ENCODE data around the gene STYK1. TPM values are rescaled to one million over a fixed set of nuclear protein-coding genes. Genes with fewer than 3 reads are reported as not detected.

Gene STYK1
- total RNA-seq, 1 experiment from 2014 or later = 8.4 TPM

DNA sequence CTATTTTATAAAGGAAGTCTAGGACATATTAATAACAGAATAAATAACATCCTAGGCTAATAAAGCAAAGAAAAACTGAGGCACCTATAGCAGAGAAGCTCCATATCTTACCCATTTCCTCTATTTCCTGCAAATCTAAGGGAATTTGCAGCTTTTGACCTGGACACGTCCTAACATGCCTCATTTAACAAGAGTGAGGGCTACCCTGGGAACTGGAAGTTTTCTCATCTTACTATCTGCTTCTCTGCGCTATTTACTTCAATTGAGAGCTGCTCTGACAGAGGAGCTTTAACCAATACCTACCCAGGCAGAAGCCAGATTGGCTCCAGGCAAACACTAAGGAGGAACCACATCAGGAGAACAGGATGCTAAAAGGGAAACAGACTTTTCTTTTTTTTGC lies 43.6 kb upstream of the STYK1 start:
- Mint-ChIP-seq H3K4me3 (ENCODE audit: low read depth, unreplicated experiment) (peak overlapping the region; percentile 53), H3K36me3 (ENCODE audit: insufficient read depth, unreplicated experiment) (peaks cover 85% of the 10 kb centered on the region), H3K4me1 (ENCODE audit: low read depth, unreplicated experiment) (peaks cover 45% of the 10 kb centered on the region), H3K9me3 (ENCODE audit: low read depth, unreplicated experiment) (no peaks in the 10 kb centered on the region), H3K27me3 (ENCODE audit: unreplicated experiment) (no peaks in the 10 kb centered on the region), H3K27ac (ENCODE audit: unreplicated experiment) (peak overlapping the region; percentile 47)
- TF ChIP-seq, protein P1, sequence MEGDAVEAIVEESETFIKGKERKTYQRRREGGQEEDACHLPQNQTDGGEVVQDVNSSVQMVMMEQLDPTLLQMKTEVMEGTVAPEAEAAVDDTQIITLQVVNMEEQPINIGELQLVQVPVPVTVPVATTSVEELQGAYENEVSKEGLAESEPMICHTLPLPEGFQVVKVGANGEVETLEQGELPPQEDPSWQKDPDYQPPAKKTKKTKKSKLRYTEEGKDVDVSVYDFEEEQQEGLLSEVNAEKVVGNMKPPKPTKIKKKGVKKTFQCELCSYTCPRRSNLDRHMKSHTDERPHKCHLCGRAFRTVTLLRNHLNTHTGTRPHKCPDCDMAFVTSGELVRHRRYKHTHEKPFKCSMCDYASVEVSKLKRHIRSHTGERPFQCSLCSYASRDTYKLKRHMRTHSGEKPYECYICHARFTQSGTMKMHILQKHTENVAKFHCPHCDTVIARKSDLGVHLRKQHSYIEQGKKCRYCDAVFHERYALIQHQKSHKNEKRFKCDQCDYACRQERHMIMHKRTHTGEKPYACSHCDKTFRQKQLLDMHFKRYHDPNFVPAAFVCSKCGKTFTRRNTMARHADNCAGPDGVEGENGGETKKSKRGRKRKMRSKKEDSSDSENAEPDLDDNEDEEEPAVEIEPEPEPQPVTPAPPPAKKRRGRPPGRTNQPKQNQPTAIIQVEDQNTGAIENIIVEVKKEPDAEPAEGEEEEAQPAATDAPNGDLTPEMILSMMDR (IDR thresholded peaks at IDR 0.05; ENCODE audit: unreplicated experiment) = no peak
- DNase-seq = no peak
- no TSS peak for BruUV-seq (replicated peaks)
- intact Hi-C loops (cut with micrococcal nuclease; ENCODE audit: unreplicated experiment) = loop anchor here (2.0 kb wide), 1 partner anchor 33 kb away; no protein-coding TSS in a partner anchor
- CTCF ChIA-PET = no interaction called here

DNA sequence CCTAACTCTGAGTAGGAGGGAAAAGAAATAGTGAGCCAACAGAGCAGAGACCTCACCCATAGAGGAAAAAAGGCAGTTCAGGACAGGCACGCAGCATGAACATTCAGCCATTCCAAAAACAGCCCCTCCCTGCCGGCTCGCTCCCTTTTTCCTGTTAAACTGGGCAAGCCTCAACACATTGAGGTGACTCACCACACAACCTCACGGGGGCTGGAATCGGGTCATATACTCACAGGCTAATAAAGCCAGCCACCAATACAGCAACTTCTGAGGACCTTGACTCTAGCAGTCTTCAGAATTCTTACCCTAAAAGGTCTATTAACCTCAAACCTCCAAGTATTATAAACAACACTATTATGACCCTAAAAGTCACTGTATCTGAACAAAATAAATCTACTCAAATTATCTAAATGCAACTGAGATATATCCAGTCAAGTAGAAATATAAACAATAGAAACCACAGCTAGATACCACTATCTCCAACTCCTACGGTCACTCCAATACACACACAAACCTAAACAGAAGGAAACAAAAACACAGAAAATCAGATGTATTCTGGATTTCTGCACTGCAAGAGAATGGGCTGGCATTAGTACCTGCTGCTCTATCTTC lies 43.0 kb upstream of the STYK1 start:
- CTCF ChIA-PET = no interaction called here
- H3K27me3 Mint-ChIP-seq (ENCODE audit: unreplicated experiment) = no peaks in the 10 kb centered on the region
- H3K4me3 Mint-ChIP-seq (ENCODE audit: low read depth, unreplicated experiment) = peak overlapping the region; percentile 53
- H3K36me3 Mint-ChIP-seq (ENCODE audit: insufficient read depth, unreplicated experiment) = peaks cover 85% of the 10 kb centered on the region
- peaks cover 45% of the 10 kb centered on the region for H3K4me1 Mint-ChIP-seq (ENCODE audit: low read depth, unreplicated experiment)
- peak; percentile 87 for DNase-seq
- intact Hi-C loops (cut with micrococcal nuclease; ENCODE audit: unreplicated experiment) = loop anchor here (2.0 kb wide), 1 partner anchor 34 kb away; no protein-coding TSS in a partner anchor
- TF ChIP-seq, protein P1 (IDR thresholded peaks at IDR 0.05; ENCODE audit: unreplicated experiment) = no peak
- no peaks in the 10 kb centered on the region for H3K9me3 Mint-ChIP-seq (ENCODE audit: low read depth, unreplicated experiment)
- H3K27ac Mint-ChIP-seq (ENCODE audit: unreplicated experiment) = peak overlapping the region; percentile 47
- BruUV-seq (replicated peaks) = TSS peak; percentile 86

DNA sequence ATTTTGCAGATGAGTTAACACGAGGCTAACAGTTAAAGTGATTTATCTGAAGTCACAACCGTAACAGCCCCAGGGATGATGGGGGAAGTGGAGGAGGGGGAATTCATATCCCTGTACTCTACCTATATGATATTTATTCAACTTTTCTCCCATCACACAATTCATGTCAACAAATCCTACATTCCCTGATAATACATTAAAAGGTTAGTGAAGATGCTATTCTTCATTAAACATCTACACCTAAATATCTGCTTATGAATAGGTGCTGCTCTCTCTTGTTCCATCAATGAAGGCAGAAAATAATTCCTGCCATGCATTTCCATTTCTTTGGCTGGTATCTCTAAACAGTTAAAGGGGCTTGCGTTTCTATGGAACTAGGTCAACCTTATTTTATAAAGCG lies 42.4 kb upstream of the STYK1 start:
- H3K27ac Mint-ChIP-seq (ENCODE audit: unreplicated experiment) = peak overlapping the region; percentile 47
- H3K27me3 Mint-ChIP-seq (ENCODE audit: unreplicated experiment) = no peaks in the 10 kb centered on the region
- H3K9me3 Mint-ChIP-seq (ENCODE audit: low read depth, unreplicated experiment) = no peaks in the 10 kb centered on the region
- CTCF ChIA-PET = no interaction called here
- intact Hi-C loops (cut with micrococcal nuclease; ENCODE audit: unreplicated experiment) = loop anchor here (2.0 kb wide), 1 partner anchor 35 kb away; no protein-coding TSS in a partner anchor
- BruUV-seq (replicated peaks) = no TSS peak
- TF ChIP-seq, protein P1 (IDR thresholded peaks at IDR 0.05; ENCODE audit: unreplicated experiment) = no peak
- peaks cover 85% of the 10 kb centered on the region for H3K36me3 Mint-ChIP-seq (ENCODE audit: insufficient read depth, unreplicated experiment)
- peaks cover 45% of the 10 kb centered on the region for H3K4me1 Mint-ChIP-seq (ENCODE audit: low read depth, unreplicated experiment)
- no peak for DNase-seq
- peak overlapping the region; percentile 53 for H3K4me3 Mint-ChIP-seq (ENCODE audit: low read depth, unreplicated experiment)

DNA sequence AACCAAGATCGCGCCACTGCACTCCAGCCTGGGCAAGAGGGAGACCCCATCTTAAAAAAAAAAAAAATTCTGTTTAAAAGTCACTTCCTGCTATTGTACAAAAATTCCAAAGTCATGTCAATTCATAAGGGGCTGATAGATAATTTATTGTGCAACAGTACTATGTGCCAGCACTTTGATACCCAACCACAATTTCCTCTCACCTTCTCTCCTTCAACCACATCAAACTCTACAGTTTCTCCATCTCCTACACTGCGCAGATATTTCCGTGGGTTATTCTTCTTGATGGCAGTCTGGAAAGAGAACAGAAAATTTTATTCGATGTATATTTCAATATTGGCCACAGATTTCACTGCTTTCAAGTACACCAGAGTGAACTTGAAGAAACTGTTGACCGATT lies 41.6 kb upstream of the STYK1 start:
- Mint-ChIP-seq H3K4me3 (ENCODE audit: low read depth, unreplicated experiment) (peak overlapping the region; percentile 53), H3K36me3 (ENCODE audit: insufficient read depth, unreplicated experiment) (peaks cover 81% of the 10 kb centered on the region), H3K9me3 (ENCODE audit: low read depth, unreplicated experiment) (no peaks in the 10 kb centered on the region), H3K27me3 (ENCODE audit: unreplicated experiment) (no peaks in the 10 kb centered on the region), H3K27ac (ENCODE audit: unreplicated experiment) (peak overlapping the region; percentile 47), H3K4me1 (ENCODE audit: low read depth, unreplicated experiment) (peaks cover 45% of the 10 kb centered on the region)
- intact Hi-C loops (cut with micrococcal nuclease; ENCODE audit: unreplicated experiment) = no loop called here
- CTCF ChIA-PET = no interaction called here
- no peak for DNase-seq
- BruUV-seq (replicated peaks) = no TSS peak
- TF ChIP-seq, protein P1 (IDR thresholded peaks at IDR 0.05; ENCODE audit: unreplicated experiment) = no peak

Measured in Calu3 (cell line).